CD4-positive, alpha-beta T cell (primary cell): ENCODE results near the gene LRP6. TPM values are rescaled to one million over a fixed set of nuclear protein-coding genes. Genes with fewer than 3 reads are reported as not detected.

Experiments
- ATAC-seq: fragments of 200-7000 bp; cut with Tn5 transposase; one replicate; pipeline ENCODE4 v1.10.0; 2022; ENCODE audit warnings: mild to moderate bottlenecking; ENCODE audit not compliant: poor library complexity
- CTCF ChIA-PET: fragments of 350-600 bp; sonication (Branson Sonifier 250); formaldehyde crosslinking; loops from one replicate; lab custom pipeline; 2021; ENCODE audit warnings: antibody characterized with exemption, inconsistent platforms; lab: Charles Lee
- POLR2A ChIA-PET: fragments of 350-600 bp; sonication (Branson Sonifier 250); formaldehyde crosslinking; loops from one replicate; lab custom pipeline; 2021; ENCODE audit warnings: antibody characterized with exemption, inconsistent platforms; lab: Charles Lee
- DNase-seq, 14 experiments: peaks; one replicate each; pipeline ENCODE4 v3.0.0-alpha.2; 2013 to 2020; ENCODE audit warnings: mixed read lengths in 2 of 14
- H3K27ac ChIP-seq, 2 donors: one replicate each; pipeline versions ENCODE4 v1.5.1 to v1.7.0; 2013; ENCODE audit warnings: low read length in 2 of 2, low read depth in 1 of 2, mild to moderate bottlenecking in 1 of 2
- H3K27me3 ChIP-seq, 2 experiments: 1 replicate in 1 of 2; 2 replicates in 1 of 2; pipeline versions ENCODE4 v1.6.1 to v1.7.0; 2013; ENCODE audit warnings: low read length in 2 of 2, control low read depth in 1 of 2, mild to moderate bottlenecking in 1 of 2, moderate library complexity in 1 of 2; ENCODE audit not compliant: insufficient read depth in 2 of 2, control insufficient read depth in 1 of 2
- H3K36me3 ChIP-seq: one replicate; pipeline ENCODE4 v1.6.1; 2013; ENCODE audit warnings: low read length, control low read depth; ENCODE audit not compliant: insufficient read depth
- H3K4me1 ChIP-seq: one replicate; pipeline ENCODE4 v1.6.1; 2013; ENCODE audit warnings: low read length, control low read depth; ENCODE audit not compliant: insufficient read depth
- H3K4me3 ChIP-seq: one replicate; pipeline ENCODE4 v1.5.1; 2013; ENCODE audit warnings: mild to moderate bottlenecking, low read length, moderate library complexity
- H3K9me3 ChIP-seq, 2 experiments: 1 replicate in 1 of 2; 2 replicates in 1 of 2; pipeline versions ENCODE4 v1.6.1 to v1.7.0; 2013; ENCODE audit warnings: low read length in 2 of 2, mild to moderate bottlenecking in 2 of 2, control low read depth in 1 of 2, moderate library complexity in 1 of 2; ENCODE audit not compliant: control insufficient read depth in 1 of 2, insufficient read depth in 1 of 2
- H3K27ac Mint-ChIP-seq: one replicate; pipeline ENCODE4 v1.8.0; 2020; ENCODE audit warnings: mixed read lengths
- H3K27me3 Mint-ChIP-seq: one replicate; pipeline ENCODE4 v1.8.0; 2021; ENCODE audit warnings: mixed read lengths
- H3K36me3 Mint-ChIP-seq: one replicate; pipeline ENCODE4 v1.8.0; 2021; ENCODE audit warnings: low read depth, mixed read lengths
- H3K4me1 Mint-ChIP-seq: one replicate; pipeline ENCODE4 v1.8.0; 2021; ENCODE audit warnings: low read depth, mixed read lengths
- H3K4me3 Mint-ChIP-seq: one replicate; pipeline ENCODE4 v1.8.0; 2020; ENCODE audit warnings: mild to moderate bottlenecking, mixed read lengths
- H3K9me3 Mint-ChIP-seq: one replicate; pipeline ENCODE4 v1.8.0; 2020; ENCODE audit warnings: mixed read lengths
- intact Hi-C, 2 experiments: fragments of 100-400 bp; cut with DNase I in 1 of 2; cut with micrococcal nuclease in 1 of 2; formaldehyde crosslinking; loops; one replicate each; pipeline versions ENCODE4 v1.15.1 to v1.9.0; 2023 to 2025; cut with DNase I, micrococcal nuclease
- total RNA-seq, 174 experiments: library from RNA in 2 of 174; stranded (reverse) in 2 of 174; gene quantifications; one replicate each; pipeline ENCODE4 v1.2.3 and lab custom pipeline; 2021 to 2026
- TF ChIP-seq, protein P1 (sequence below): fragments of 200-600 bp; IDR thresholded peaks from one replicate; pipeline ENCODE4 v1.8.0; 2022; ENCODE audit warnings: antibody characterized with exemption, mild to moderate bottlenecking

Gene LRP6
- total RNA-seq, 2 experiments from 2014 or later: 5.2 to 6.8 TPM

DNA sequence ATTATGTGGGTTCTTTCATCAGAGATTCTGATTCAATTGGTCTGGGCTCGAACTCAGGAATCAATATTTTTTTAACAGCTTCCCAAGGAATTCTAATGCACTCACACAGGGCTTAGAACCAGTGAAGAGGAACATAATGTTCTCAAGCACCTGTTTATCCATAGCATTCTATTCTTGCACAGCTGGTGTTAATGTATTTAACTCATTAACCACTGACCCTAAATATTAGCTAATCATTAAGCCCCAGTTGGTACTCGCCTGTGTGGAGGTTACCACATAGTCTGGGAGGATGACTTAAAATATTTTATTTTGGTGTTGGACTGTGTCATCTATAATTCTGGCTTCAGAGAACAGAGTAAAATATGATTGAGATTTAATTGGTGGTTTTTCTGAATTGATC is 45.3 kb downstream of the LRP6 start:
- H3K4me1 Mint-ChIP-seq: peaks cover 18% of the 10 kb centered on the region
- H3K27ac ChIP-seq: no peak overlapping the region
- H3K9me3 Mint-ChIP-seq: peaks cover 5% of the 10 kb centered on the region
- no peak overlapping the region for H3K27ac Mint-ChIP-seq
- H3K36me3 Mint-ChIP-seq: peaks cover 5% of the 10 kb centered on the region
- ATAC-seq (no peak), DNase-seq (no peak)
- H3K9me3 ChIP-seq: peaks cover 0 to 8% of the 10 kb centered on the region in 2 experiments
- no peak overlapping the region for H3K4me3 Mint-ChIP-seq
- no peaks in the 10 kb centered on the region for H3K36me3 ChIP-seq
- H3K27me3 ChIP-seq: peaks cover 0 to 3% of the 10 kb centered on the region in 2 experiments
- intact Hi-C loops: no loop called here
- no peak overlapping the region for H3K4me3 ChIP-seq
- no peaks in the 10 kb centered on the region for H3K27me3 Mint-ChIP-seq
- CTCF ChIA-PET: no interaction called here
- POLR2A ChIA-PET: no interaction called here
- no peaks in the 10 kb centered on the region for H3K4me1 ChIP-seq
- TF ChIP-seq, protein P1, sequence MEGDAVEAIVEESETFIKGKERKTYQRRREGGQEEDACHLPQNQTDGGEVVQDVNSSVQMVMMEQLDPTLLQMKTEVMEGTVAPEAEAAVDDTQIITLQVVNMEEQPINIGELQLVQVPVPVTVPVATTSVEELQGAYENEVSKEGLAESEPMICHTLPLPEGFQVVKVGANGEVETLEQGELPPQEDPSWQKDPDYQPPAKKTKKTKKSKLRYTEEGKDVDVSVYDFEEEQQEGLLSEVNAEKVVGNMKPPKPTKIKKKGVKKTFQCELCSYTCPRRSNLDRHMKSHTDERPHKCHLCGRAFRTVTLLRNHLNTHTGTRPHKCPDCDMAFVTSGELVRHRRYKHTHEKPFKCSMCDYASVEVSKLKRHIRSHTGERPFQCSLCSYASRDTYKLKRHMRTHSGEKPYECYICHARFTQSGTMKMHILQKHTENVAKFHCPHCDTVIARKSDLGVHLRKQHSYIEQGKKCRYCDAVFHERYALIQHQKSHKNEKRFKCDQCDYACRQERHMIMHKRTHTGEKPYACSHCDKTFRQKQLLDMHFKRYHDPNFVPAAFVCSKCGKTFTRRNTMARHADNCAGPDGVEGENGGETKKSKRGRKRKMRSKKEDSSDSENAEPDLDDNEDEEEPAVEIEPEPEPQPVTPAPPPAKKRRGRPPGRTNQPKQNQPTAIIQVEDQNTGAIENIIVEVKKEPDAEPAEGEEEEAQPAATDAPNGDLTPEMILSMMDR: no peak

DNA sequence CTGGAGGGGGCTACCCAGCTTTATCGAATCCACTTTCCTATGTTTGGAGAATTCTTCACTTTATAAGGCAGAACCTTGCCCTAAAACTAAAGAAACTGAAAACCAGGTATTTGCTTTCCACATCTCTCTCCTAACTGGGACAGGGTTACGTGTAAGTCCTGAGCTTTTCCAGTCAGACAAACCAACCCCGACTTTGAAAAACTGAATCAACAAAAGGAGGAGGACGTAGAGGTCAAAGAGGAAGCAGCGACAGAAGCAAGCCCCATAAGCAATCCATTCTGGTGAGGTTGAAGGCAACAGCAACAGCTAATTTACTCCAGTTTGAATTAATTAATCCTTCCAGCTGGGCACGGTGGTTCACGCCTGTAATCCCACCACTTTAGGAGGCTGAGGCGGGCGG is 47.2 kb downstream of the LRP6 start:
- ATAC-seq: no peak
- no peaks in the 10 kb centered on the region for H3K9me3 ChIP-seq
- ChIA-PET POLR2A (no interaction called here), CTCF (no interaction called here)
- H3K27me3 ChIP-seq: peaks cover 0 to 3% of the 10 kb centered on the region in 2 experiments
- Mint-ChIP-seq H3K27me3 (no peaks in the 10 kb centered on the region), H3K4me3 (no peak overlapping the region), H3K4me1 (peaks cover 27% of the 10 kb centered on the region), H3K36me3 (no peaks in the 10 kb centered on the region), H3K9me3 (no peaks in the 10 kb centered on the region), H3K27ac (no peak overlapping the region)
- DNase-seq: no peak
- no peak overlapping the region for H3K27ac ChIP-seq
- no peak overlapping the region for H3K4me3 ChIP-seq
- no peaks in the 10 kb centered on the region for H3K4me1 ChIP-seq
- intact Hi-C loops: no loop called here
- H3K36me3 ChIP-seq: no peaks in the 10 kb centered on the region
- TF ChIP-seq, protein P1: no peak

DNA sequence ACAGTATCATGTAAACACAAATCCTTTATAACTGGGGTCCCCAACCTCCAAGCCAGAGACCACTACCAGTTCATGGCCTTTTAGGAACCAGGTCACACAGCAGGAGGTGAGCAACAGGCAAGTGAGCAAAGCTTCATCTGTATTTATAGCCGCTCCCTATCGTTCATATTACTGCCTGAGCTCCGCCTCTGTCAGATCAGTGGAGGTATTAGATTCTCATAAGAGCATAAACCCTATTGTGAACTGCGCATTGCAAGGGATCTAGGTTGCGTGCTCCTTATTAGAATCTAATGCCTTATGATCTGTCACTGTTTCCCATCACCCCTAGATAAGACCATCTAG is 49.9 kb downstream of the LRP6 start:
- CTCF ChIA-PET: no interaction called here
- Histone ChIP-seq H3K9me3 (no peaks in the 10 kb centered on the region), H3K27ac (no peak overlapping the region), H3K4me3 (no peak overlapping the region), H3K4me1 (no peaks in the 10 kb centered on the region), H3K36me3 (no peaks in the 10 kb centered on the region), H3K27me3 (peaks cover 0 to 3% of the 10 kb centered on the region in 2 experiments)
- Mint-ChIP-seq H3K27ac (no peak overlapping the region), H3K27me3 (no peaks in the 10 kb centered on the region), H3K9me3 (no peaks in the 10 kb centered on the region), H3K4me3 (no peak overlapping the region), H3K4me1 (peaks cover 35% of the 10 kb centered on the region), H3K36me3 (no peaks in the 10 kb centered on the region)
- ATAC-seq: no peak
- POLR2A ChIA-PET: no interaction called here
- intact Hi-C loops: no loop called here
- no peak for DNase-seq
- TF ChIP-seq, protein P1: no peak
